ENCODE data around the gene ZNF536. TPM values are rescaled to one million over a fixed set of nuclear protein-coding genes. Genes with fewer than 3 reads are reported as not detected.

ZNF536 gene
- total and polyA plus RNA-seq, 2 donors from 2014 or later, result 0.19 to 0.25 TPM

- no peaks in the 10 kb centered on the region for H3K36me3 ChIP-seq (ENCODE audit: control insufficient read depth in 2 of 3, insufficient read depth in 3 of 3, low read length in 3 of 3)
- TF ChIP-seq, protein P1, sequence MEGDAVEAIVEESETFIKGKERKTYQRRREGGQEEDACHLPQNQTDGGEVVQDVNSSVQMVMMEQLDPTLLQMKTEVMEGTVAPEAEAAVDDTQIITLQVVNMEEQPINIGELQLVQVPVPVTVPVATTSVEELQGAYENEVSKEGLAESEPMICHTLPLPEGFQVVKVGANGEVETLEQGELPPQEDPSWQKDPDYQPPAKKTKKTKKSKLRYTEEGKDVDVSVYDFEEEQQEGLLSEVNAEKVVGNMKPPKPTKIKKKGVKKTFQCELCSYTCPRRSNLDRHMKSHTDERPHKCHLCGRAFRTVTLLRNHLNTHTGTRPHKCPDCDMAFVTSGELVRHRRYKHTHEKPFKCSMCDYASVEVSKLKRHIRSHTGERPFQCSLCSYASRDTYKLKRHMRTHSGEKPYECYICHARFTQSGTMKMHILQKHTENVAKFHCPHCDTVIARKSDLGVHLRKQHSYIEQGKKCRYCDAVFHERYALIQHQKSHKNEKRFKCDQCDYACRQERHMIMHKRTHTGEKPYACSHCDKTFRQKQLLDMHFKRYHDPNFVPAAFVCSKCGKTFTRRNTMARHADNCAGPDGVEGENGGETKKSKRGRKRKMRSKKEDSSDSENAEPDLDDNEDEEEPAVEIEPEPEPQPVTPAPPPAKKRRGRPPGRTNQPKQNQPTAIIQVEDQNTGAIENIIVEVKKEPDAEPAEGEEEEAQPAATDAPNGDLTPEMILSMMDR (IDR thresholded peaks at IDR 0.05; ENCODE audit: borderline replicate concordance, extremely low read depth, insufficient read depth), result no peak
- H3K4me1 ChIP-seq (ENCODE audit: control insufficient read depth in 2 of 3, insufficient read depth in 2 of 3, low read depth in 1 of 3, low read length in 3 of 3), result no peaks in the 10 kb centered on the region
- H3K27ac ChIP-seq (ENCODE audit: low read depth in 2 of 2, low read length in 2 of 2), result no peak overlapping the region
- no peak for FAIRE-seq
- no peaks in the 10 kb centered on the region for H3K27me3 ChIP-seq (ENCODE audit: control insufficient read depth, insufficient read depth, low read length)
- intact Hi-C loops (cut with DNase I), result no loop called here
- H3K9me3 ChIP-seq (ENCODE audit: control insufficient read depth in 2 of 3, insufficient read depth in 1 of 3, low read length in 3 of 3), result peaks cover 0 to 2% (median 0%) of the 10 kb centered on the region in 3 donors
- DNase-seq, result no peak
- no peak overlapping the region for H3K4me3 ChIP-seq (ENCODE audit: low read length in 3 of 3)
- no peak overlapping the region for H3K9ac ChIP-seq (ENCODE audit: low read length in 3 of 3)
These were observed 215.7 kb downstream of the ZNF536 start for GRCh38 chr19:30587869-30588268.

DNA sequence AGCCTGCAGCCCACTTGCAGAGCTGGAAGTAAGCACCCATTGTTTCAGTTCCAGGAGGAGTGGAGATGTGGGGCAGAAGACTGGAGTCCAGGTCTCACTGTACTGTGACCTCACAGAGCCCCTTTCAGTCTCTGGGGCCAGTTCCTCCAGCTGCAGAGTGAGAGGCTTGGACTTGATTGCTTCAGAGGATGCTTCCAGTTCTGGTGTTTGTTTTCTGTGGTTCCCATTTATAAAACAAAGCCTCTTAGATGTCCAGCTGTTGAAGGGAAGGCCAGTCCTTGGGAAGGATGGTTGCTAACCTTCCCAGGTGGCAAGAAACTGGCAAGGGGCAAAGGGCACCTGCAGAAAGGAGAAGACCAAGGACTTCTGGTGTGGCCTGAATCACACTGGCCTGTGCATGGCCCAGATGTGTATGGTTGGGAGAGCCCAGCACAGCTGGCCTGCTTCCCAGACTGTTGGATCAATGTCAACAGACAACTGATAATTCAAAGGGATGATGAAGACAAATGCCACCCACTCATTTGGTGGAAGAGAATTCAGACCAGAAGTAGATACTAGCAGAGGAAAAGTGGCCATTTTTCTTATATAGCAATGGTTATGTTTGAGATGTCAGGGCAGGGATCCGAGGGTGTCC lies 218.5 kb downstream of the ZNF536 start:
- no peak for DNase-seq
- Histone ChIP-seq H3K36me3 (ENCODE audit: control insufficient read depth in 2 of 3, insufficient read depth in 3 of 3, low read length in 3 of 3) (no peaks in the 10 kb centered on the region), H3K9ac (ENCODE audit: low read length in 3 of 3) (no peak overlapping the region), H3K4me3 (ENCODE audit: low read length in 3 of 3) (no peak overlapping the region), H3K9me3 (ENCODE audit: control insufficient read depth in 2 of 3, insufficient read depth in 1 of 3, low read length in 3 of 3) (peaks cover 0 to 2% (median 0%) of the 10 kb centered on the region in 3 donors), H3K27ac (ENCODE audit: low read depth in 2 of 2, low read length in 2 of 2) (no peak overlapping the region), H3K27me3 (ENCODE audit: control insufficient read depth, insufficient read depth, low read length) (no peaks in the 10 kb centered on the region), H3K4me1 (ENCODE audit: control insufficient read depth in 2 of 3, insufficient read depth in 2 of 3, low read depth in 1 of 3, low read length in 3 of 3) (no peaks in the 10 kb centered on the region)
- FAIRE-seq, result no peak
- TF ChIP-seq, protein P1 (IDR thresholded peaks at IDR 0.05; ENCODE audit: borderline replicate concordance, extremely low read depth, insufficient read depth), result no peak
- intact Hi-C loops (cut with DNase I), result no loop called here

- no peak for DNase-seq
- Histone ChIP-seq H3K36me3 (ENCODE audit: control insufficient read depth in 2 of 3, insufficient read depth in 3 of 3, low read length in 3 of 3) (no peaks in the 10 kb centered on the region), H3K27me3 (ENCODE audit: control insufficient read depth, insufficient read depth, low read length) (peaks cover 3% of the 10 kb centered on the region), H3K9ac (ENCODE audit: low read length in 3 of 3) (no peak overlapping the region), H3K27ac (ENCODE audit: low read depth in 2 of 2, low read length in 2 of 2) (no peak overlapping the region), H3K4me3 (ENCODE audit: low read length in 3 of 3) (no peak overlapping the region), H3K9me3 (ENCODE audit: control insufficient read depth in 2 of 3, insufficient read depth in 1 of 3, low read length in 3 of 3) (peaks cover 0 to 2% (median 0%) of the 10 kb centered on the region in 3 donors), H3K4me1 (ENCODE audit: control insufficient read depth in 2 of 3, insufficient read depth in 2 of 3, low read depth in 1 of 3, low read length in 3 of 3) (no peaks in the 10 kb centered on the region)
- intact Hi-C loops (cut with DNase I), result no loop called here
- FAIRE-seq, result no peak
- TF ChIP-seq, protein P1 (IDR thresholded peaks at IDR 0.05; ENCODE audit: borderline replicate concordance, extremely low read depth, insufficient read depth), result no peak
These were observed 221.2 kb downstream of the ZNF536 start for GRCh38 chr19:30593356-30593755.
